Suprapubic skin (tissue), 4 donors: ENCODE data around the gene CAMTA1. TPM values are rescaled to one million over a fixed set of nuclear protein-coding genes. Genes with fewer than 3 reads are reported as not detected.
"Not testable (repeated sequence)": the region's sequence is repeated elsewhere in the genome, so short reads cannot be mapped to it uniquely, and the experiment has no call there.

Experiments
- DNase-seq, 2 donors: peaks; one replicate each; pipeline ENCODE4 v3.0.0-alpha.2; 2019; ENCODE audit warnings: low spot score in 2 of 2
- H3K27ac ChIP-seq: fragments of 200-600 bp; sonication (generic); one replicate; pipeline ENCODE4 v1.5.1; 2019
- H3K27me3 ChIP-seq: fragments of 200-600 bp; sonication (generic); one replicate; pipeline ENCODE4 v1.5.1; 2019
- H3K36me3 ChIP-seq: fragments of 200-600 bp; sonication (generic); one replicate; pipeline ENCODE4 v1.5.1; 2019
- H3K4me1 ChIP-seq: fragments of 200-600 bp; sonication (generic); one replicate; pipeline ENCODE4 v1.5.1; 2019
- H3K4me3 ChIP-seq: fragments of 200-600 bp; sonication (generic); one replicate; pipeline ENCODE4 v1.5.1; 2019; ENCODE audit warnings: mild to moderate bottlenecking
- H3K9me3 ChIP-seq: fragments of 200-600 bp; sonication (generic); one replicate; pipeline ENCODE4 v1.5.1; 2019
- CTCF ChIP-seq, 2 donors: fragments of 200-600 bp in 1 of 2; fragments of 450-650 bp in 1 of 2; sonication (generic) in 1 of 2; IDR thresholded peaks; one replicate each; pipeline ENCODE4 v1.5.1; 2016 to 2019; ENCODE audit warnings: antibody characterized with exemption in 2 of 2, mild to moderate bottlenecking in 1 of 2, moderate library complexity in 1 of 2
- EP300 ChIP-seq: sonication (generic); formaldehyde crosslinking; IDR thresholded peaks from one replicate; pipeline ENCODE4 v1.6.1; 2017; ENCODE audit warnings: antibody characterized with exemption
- POLR2A ChIP-seq, 2 donors: fragments of 450-650 bp; IDR thresholded peaks; one replicate each; pipeline ENCODE4 v1.6.1; 2017; ENCODE audit warnings: antibody characterized with exemption in 2 of 2, mild to moderate bottlenecking in 2 of 2, moderate library complexity in 2 of 2
- POLR2AphosphoS5 ChIP-seq, 3 donors: sonication (generic); formaldehyde crosslinking; IDR thresholded peaks; one replicate each; pipeline ENCODE4 v1.6.1; 2017; ENCODE audit warnings: antibody characterized with exemption in 3 of 3
- WGBS: methylation state at CpG from one replicate; pipeline ENCODE4 v1.1.5; 2018; 5-methylcytosine and 5-hydroxymethylcytosine counted together
- total RNA-seq, 4 donors: library from RNA; depleted of rRNA; stranded (reverse); fragments of >200 nt; gene quantifications; one replicate each; pipeline ENCODE4 v1.1.0, GENCODE V29; 2016

The CAMTA1 gene
- total RNA-seq, 4 donors from 2014 or later, result 40.4 to 54.1 (median 46.6) TPM

DNA sequence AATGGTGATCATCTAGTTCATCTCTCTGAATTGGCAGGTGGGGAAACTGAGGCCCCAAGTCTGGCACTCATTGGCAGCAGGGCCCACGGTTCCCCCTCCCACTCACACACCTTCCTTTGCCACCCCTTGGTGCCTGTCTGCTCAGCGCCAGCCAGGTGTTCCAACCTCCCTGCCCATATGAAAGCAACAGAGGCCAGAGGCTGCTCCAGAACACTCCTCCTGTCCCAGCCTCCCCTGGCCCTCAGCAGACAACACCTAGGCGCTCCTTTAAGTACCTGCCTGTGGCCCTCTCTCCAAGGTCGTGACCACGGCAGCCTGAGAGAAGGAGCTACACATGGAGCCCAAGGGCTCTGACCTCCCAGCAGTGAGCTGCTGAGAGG lies 623.5 kb downstream of the CAMTA1 start:
- no peaks in the 10 kb centered on the region for H3K27me3 ChIP-seq
- no peaks in the 10 kb centered on the region for H3K36me3 ChIP-seq
- no peak overlapping the region for H3K27ac ChIP-seq
- no peaks in the 10 kb centered on the region for H3K4me1 ChIP-seq
- WGBS, result 67% methylated on average over 5 of the region's 5 CpGs
- no peak overlapping the region for H3K4me3 ChIP-seq
- no peaks in the 10 kb centered on the region for H3K9me3 ChIP-seq
- TF ChIP-seq POLR2A (IDR thresholded peaks at IDR 0.05) (no peak), CTCF (IDR thresholded peaks at IDR 0.05) (no peak), EP300 (no peak), POLR2AphosphoS5 (IDR thresholded peaks at IDR 0.05) (no peak)
- DNase-seq, result peak in 1 of 2 donors; percentile 63

DNA sequence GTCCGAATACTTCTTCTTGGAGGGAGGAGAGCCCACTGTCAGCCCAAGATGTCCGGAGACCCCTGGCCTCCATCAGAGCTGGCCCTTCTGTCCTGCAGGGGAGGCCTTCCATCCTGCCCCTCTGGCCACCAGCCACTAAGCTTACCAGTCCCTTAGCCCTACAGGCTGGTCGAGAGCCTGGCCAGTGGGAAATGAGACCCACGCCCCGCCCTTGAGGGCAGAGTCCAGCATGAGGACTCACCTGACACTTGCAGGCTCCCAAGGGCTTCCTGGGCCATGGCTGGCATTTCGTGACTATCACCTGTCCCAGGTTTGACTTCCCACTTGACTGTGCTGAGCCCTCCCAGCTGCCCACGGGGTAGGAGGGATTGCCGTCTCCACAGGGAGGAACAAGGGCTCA lies 624.0 kb downstream of the CAMTA1 start:
- no peak overlapping the region for H3K27ac ChIP-seq
- no peak overlapping the region for H3K4me3 ChIP-seq
- H3K36me3 ChIP-seq, result no peaks in the 10 kb centered on the region
- no peaks in the 10 kb centered on the region for H3K27me3 ChIP-seq
- 95% methylated on average over 4 of the region's 8 CpGs for WGBS
- TF ChIP-seq POLR2A (IDR thresholded peaks at IDR 0.05) (no peak), POLR2AphosphoS5 (IDR thresholded peaks at IDR 0.05) (no peak), CTCF (IDR thresholded peaks at IDR 0.05) (no peak), EP300 (no peak)
- H3K4me1 ChIP-seq, result no peaks in the 10 kb centered on the region
- DNase-seq, result peak; percentile 41 to 58
- no peaks in the 10 kb centered on the region for H3K9me3 ChIP-seq

DNA sequence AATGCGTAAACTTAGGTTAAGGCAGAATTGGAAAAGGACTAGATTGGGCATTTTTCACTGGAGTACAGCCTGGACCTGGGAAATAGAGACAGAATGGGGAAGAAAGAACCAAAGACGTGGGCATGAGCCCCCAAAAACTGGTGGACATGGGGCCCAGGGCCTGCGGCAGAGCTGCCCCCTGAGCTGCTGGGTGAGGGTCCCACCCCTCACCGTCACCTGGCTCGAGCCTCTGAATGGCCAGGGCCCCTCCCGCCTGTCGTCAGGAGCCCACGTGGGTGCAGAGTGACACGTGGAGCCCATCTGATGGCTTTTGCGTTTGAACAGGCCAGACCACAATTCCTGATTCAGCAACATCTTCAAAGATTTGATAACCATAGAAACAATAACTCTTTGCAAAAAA lies 624.9 kb downstream of the CAMTA1 start:
- Histone ChIP-seq H3K4me3 (no peak overlapping the region), H3K9me3 (no peaks in the 10 kb centered on the region), H3K4me1 (no peaks in the 10 kb centered on the region), H3K27ac (no peak overlapping the region), H3K27me3 (no peaks in the 10 kb centered on the region), H3K36me3 (no peaks in the 10 kb centered on the region)
- 76% methylated on average over 10 of the region's 10 CpGs for WGBS
- TF ChIP-seq POLR2A (IDR thresholded peaks at IDR 0.05) (no peak), EP300 (no peak), POLR2AphosphoS5 (IDR thresholded peaks at IDR 0.05) (no peak), CTCF (IDR thresholded peaks at IDR 0.05) (no peak)
- DNase-seq, result peak in 1 of 2 donors; percentile 31

DNA sequence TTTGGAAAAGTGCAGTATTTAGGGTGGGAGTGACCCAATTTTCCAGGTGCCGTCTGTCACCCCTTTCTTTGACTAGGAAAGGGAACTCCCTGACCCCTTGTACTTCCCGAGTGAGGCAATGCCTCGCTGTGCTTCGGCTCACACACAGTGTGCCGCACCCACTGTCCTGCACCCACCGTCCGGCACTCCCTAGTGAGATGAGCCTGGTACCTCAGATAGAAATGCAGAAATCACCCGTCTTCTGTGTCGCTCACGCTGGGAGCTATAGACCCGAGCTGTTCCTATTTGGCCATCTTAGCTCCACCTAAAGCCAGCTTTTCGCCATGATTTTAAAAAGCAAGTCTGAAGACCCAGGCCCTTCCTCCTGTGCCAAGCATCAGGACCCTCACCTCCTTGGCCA lies 632.4 kb downstream of the CAMTA1 start:
- not testable (repeated sequence) for H3K4me1 ChIP-seq, H3K36me3 ChIP-seq, H3K9me3 ChIP-seq, H3K4me3 ChIP-seq, H3K27me3 ChIP-seq, H3K27ac ChIP-seq
- peak in 1 of 2 donors; percentile 18 for DNase-seq
- WGBS, result 89% methylated on average over 12 of the region's 12 CpGs

DNA sequence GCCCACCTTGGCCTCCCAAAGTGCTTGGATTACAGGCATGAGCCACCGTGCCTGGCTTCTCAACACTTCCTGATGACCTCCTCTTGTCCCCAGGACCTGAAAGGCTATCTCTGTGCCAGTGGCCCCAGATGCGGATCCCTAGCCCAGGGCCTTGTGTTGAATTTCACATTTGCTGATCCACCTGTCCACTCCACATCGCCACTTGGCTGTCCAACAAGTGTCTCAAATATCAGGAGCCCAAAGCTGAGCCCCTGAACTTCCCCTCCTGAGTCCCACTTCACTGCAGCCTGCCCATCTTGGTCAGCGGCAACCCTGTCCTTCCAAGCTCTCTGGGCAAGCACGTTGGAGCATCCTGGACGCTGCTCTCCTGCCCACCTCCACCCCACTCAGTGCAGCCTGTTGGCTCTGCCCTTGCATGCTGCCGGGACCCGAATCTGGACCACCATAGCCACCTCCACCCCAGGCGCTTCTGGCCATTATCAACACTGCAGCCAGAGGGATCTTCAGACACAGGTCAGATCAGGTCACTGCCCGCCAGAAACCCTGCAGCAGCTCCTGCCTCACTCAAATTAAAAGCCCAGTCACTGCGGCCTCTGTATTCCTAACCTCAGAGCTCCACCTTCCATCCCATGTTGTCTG lies 633.3 kb downstream of the CAMTA1 start:
- no peak overlapping the region for H3K4me3 ChIP-seq
- 79% methylated on average over 10 of the region's 11 CpGs for WGBS
- H3K36me3 ChIP-seq, result no peaks in the 10 kb centered on the region
- H3K27me3 ChIP-seq, result no peaks in the 10 kb centered on the region
- no peak overlapping the region for H3K27ac ChIP-seq
- peak; percentile 38 to 56 for DNase-seq
- no peaks in the 10 kb centered on the region for H3K4me1 ChIP-seq
- TF ChIP-seq POLR2AphosphoS5 (IDR thresholded peaks at IDR 0.05) (no peak), CTCF (IDR thresholded peaks at IDR 0.05) (no peak), POLR2A (IDR thresholded peaks at IDR 0.05) (no peak), EP300 (no peak)
- H3K9me3 ChIP-seq, result peaks cover 3% of the 10 kb centered on the region

- 83% methylated on average over 9 of the region's 9 CpGs for WGBS
- Histone ChIP-seq H3K4me1 (no peaks in the 10 kb centered on the region), H3K27ac (no peak overlapping the region), H3K36me3 (no peaks in the 10 kb centered on the region), H3K9me3 (peaks cover 3% of the 10 kb centered on the region), H3K4me3 (no peak overlapping the region), H3K27me3 (no peaks in the 10 kb centered on the region)
- TF ChIP-seq EP300, result no peak
- no peak for TF ChIP-seq CTCF (IDR thresholded peaks at IDR 0.05)
- no peak for TF ChIP-seq POLR2AphosphoS5 (IDR thresholded peaks at IDR 0.05)
- no peak for TF ChIP-seq POLR2A (IDR thresholded peaks at IDR 0.05)
- peak in 1 of 2 donors; percentile 38 for DNase-seq
Measured at GRCh38 chr1:7420098-7420445, 634.8 kb downstream of the CAMTA1 start.
